Inflammatory macrophage treated with lipopolysaccharide for 1 hour (primary cell): ENCODE results near the gene PEMT.

Source experiments
- DNase-seq, 2 donors: peaks; one replicate each; pipeline ENCODE4 v3.0.0-alpha.2; 2020 to 2022

PEMT gene

DNA sequence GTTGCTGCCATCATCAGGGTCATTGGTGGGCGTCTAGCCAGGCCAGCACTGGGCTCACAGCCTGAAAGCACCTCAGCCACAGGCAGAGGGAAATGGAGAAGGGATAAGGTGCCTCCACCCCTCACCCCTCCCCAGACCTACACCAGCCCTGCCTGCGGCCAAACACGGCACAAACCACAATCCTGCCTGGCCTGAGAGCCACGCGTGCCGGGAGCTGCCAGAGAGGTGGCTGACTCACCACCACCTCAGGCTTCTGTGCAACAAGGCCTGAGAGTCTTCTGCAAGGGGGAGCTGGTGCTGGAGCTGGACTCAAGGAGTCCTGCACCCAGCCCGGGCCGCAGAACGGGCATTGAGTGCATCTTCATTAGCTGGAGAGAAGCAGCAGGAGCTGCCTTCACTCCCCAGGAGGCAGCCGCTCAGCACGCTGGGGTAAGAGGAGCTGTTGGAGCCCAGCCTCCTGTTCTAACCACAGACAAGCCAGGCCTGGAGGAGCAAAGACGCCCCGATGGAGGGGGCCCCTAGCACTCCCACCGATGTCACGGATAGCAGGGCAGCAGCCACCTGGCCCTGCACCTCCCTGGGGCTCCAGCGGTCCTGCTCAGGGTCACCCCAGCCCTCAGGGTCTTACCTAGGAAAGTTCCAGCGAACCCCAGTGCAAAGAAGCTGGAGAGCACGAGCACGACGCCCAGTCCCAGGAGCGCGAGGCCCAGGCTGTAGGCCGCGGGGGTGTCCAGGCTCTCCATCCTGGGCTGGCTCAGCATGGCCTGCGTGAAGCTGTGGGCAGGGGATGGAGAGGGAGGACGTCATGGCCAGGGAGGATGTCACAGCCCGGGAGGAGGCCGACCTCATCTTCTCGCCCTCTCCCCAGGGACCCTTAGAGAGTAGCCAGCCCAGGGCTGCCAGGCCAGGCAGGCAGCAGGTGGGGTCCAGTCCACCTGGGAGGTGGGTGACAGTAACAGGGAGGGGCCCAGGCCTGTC, 79.3 kb downstream of the PEMT start:
- no peak for DNase-seq

DNA sequence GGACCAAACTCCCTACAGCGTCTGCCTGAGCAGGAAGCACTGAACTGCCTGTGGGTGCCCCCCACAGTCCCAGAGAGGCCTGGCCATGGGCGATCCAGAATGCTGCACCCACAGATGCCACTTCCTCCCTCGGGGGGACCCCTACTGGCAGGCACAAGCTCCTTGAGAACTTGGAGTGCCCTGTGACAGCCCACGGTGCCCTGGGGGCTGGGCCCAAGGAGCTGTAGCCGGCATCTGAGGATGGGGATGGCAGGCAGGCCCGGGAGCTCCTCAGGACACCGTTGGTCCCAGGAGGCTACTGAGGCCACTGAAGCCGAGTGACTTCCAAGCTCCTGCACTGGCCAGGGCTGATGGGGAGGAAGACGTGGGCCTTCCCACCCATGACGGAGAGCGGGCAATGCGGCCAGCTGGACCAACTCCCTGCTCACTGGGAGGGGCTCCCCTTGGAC, 80.2 kb downstream of the PEMT start:
- no peak for DNase-seq

DNA sequence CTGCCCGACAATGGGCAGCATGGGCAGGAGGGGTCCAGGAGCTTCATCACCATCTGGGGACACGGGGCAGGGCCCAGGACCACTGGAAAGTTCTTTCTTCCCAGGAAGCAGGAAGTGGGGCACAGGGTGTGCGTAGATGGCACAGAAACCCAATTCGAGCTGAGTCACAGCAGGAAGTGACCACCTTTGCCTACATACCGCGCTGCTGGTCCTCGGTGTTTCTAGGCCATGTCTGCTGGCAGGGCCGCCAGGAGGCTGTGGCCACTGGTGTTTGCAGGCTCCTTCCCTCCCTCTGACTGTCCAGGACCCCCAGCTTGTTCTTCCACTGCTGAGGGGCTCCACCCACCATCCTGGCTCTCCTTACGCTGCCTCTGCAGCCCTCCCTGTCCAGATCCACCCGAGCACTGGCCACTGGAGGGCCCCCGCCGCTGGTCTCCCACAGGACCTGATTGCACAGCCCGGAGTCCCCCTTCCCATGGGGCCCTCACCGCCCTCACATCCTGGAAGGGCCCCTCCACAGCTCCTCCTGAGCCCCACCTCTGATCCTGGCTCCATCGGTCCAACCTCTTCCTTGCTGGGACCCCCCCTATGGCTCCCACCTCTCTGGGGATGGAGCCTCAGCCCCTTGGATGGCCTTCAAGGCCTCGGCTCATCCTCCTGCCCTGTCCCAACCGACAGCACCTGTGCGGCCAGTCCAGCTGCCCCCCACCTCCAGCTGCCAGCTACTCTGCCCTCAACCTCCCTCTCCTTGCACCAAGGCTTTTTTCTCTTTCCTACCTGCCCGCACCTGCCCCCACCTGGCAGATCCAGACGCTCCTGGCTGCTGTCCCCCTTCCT, 80.8 kb downstream of the PEMT start:
- DNase-seq: no peak

DNA sequence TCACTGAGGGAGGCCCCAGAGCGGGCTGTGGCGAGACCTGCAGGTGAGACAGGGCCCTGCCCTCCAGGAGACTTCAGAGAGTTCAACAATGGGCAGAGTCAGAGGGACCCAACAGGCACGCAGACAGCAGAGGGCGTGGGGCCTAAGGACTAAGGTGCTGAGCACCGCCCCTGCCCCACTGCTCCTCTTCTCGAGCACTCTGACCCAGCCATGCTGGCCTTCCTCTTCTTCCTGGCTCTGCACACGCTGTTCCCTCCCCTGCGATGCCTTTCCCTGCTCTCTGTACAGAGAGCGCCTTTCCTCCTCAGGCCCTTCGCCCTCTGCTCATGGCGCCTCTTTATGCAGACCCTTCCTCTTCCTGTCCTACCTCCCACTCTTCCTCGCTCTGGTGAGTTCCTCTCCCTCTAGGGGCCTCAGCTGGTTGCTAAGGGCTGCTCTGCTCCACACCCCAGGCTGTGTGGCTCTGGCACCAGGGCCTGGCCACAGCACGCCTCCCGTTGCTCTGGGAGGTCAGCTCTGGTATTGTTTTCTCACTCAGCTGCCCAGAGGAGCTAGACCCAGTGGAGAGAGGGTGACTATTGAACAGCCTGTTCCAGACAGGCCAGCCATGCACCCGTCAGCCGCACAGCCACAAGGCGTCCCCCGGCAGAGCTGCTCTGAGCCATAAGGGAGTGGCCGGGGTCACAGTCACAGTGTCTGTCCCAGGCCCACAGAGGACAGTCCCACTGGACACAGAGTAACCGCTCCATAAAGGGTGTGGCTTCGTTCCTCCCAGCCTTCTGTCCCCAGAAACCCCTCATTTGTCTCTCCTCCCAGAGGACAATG, 81.7 kb downstream of the PEMT start:
- DNase-seq: no peak

DNA sequence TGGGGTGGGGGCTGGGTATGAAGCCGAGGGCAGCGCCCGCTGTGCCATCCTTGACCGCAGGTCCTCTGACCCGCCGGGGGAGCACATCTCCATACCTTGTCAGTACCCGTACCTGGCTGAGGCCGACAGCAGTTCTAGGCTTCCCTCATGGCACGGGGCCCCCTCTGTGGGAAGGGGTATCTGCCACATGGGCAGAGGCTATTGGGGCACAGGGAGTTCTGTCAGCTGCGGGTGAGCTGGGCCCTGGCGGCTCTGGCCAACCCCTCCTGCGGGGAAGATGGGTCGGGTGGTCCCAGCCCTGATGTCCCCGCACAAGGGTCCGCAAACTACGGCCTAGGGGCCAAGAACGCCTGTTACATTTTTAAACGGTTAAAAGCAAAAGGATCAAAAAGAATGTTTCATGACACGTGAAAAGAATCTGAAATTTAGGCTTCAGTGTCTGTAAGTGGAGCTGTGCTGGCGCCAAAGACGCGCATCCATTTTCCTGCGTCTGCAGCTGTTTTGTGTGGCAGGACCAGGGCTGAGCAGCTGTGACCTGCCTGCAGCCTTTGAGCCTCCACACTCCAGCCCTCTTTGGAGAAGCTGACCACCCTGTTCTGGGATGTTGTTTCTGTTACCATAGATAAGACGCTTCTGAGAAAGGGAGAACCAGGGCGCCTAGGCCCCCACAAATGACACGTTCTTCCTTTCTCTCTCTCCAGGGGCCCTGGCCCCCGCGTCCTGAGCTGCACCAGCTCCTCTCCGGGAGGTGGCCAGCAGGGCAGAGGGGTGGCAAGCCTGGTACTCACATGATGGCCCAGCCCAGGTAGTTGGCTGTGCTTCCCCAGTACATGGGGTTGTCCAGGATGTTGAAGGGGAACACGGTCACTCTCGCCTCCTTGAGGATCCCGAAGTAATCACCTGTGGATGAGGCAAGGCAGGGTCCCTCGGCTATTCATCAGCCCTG, 82.6 kb downstream of the PEMT start:
- DNase-seq: no peak

DNA sequence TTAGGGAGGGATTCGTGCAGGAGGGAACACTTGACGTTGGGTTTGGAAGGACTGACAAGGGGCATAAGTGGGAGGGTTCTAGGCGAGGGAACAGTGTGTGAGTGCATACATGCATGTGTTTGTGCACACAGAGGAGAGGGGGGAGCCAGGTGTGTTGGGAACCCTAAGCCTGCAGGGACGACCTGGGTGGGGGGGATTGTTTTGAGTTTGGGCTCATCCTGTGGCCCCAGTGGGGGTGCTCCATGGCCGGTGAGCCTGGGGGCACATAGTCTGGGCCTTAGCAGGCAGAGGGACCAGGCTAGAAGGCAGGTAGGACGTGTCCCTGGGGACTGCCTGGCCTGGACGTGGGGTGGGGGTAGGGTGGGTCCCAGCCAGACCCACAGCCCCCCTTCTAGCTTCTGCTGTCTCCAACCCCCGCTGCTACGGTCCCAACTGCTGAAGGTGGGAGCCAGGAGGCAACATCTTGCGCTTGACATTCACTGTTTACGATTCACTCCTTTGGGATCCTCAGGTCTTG, 83.4 kb downstream of the PEMT start:
- DNase-seq: no peak

DNA sequence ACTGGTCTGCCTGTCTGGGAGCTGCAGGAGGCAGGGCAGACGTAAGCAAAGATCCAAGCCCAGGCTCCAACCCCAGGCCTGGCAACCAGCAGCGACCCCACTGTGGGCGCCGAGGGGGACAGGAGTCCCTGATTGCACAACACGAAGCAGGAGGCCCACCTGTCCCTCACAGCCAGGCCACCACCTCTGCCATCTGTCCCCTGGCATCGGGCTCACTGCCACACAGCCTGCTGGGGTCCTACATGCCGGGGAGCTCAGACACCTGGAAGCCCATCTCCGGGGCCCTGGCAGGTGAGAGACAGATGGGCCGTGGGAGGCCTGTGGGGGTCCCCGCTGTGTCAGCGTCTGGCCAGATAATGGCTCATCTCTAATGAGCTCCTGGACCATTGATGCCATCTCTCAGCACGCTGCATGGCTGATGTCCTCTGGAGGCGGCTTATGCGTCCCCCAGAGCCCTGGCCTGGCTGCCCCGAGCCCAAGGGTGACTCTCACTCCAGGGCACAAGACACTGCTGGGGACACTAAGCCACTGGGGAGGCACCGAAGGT, 84.0 kb downstream of the PEMT start:
- no peak for DNase-seq

DNA sequence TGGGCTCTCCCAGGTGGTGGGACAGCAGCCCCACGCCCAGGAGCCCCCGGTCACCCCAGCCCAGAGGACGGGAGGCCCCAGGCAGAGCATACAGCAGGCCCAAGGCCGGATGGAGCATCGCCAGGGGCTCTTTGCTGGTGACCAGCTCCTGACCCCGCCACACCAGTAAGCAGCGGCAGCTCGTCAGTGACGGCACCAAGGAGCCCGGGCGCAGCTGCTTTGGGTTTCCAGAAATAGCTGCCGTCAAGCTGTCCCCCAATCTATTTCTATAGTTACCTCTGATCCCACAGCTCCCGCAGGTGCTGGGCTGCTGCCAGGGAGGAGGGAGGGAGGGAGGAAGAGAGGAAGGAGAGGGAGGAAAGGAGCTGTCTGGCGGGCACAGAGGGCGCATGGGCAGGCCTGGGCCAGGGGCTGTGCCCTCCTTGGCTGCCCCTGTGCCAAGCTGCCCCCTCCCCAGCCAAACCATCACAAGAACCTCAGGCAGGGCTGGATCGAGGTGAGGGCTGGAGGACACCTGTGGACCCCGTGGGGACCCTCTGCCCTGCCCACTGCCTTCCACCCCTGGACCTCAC, 84.5 kb downstream of the PEMT start:
- no peak for DNase-seq

DNA sequence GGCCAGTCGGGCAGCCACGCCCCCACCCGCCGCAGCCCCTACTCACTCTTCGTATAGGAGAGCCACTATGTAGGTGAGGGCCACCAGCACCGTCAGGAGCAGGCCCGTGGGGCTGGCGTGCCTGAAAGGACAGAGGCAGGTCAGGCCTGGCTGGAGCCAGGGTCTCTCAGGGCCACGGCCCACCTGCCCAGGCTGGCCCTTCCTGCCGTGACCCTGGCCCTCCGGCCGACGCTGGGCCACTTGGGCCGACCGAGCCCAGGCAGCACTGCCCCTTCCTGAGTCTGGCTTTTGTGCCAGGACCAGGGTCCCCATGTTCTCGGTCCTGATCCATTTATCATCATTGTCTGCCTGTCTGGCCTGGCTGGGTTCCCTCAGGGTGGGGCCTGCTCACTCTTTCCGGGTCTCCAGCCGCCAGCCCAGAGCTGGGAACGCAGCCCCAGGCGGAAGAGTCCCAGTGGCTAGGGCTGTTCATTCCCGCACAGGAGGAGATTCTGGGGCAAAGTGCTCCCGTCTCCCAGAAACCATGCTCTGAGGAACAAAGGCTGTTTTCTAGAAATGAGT, 85.2 kb downstream of the PEMT start:
- DNase-seq: no peak

DNA sequence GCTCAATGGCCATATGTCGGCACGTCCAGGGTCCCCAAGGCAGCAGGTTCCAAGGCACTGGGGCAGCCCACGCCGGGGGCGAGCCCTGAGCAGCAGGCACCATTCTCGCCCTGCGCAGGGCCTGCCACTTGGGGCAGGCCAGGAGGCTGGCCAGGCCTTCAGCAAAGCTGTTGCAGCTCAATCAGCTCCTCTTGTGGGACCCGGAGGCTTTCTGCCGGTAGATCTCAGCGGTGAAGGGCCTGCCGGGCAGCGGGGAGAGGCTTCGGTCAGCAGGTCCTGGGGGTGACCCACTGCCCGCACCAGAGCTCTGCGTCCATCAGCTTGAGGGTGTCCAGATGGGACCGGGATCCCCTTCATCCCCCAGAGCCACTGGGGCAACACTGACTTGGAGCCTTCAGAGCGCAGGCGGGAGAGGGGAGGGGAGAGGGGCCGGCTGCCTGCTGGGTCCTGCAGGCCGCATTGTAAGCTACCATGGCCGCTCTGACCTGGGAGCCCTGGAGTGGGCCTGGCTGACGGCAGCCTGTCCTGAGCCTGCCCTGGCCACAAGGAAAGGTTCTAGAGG, 85.8 kb downstream of the PEMT start:
- no peak for DNase-seq

DNA sequence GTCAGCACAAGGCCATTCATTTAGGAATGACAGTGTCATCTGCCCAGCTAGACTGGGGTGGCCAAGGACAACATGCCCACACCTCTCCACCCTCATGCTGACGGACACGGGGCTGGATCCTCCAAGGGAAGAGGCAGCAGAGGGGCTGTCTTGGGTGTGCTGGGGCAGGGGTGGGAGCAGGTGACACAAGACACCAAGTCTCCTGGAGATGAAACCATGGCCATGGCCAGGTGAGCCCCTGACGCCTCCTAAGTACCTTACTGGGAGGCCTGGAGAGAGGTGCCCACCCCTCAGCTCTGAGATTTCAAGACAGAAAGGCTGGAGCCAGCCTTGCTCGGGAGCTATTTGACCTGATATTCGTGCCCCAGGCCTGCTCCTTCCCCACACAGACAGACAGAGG, 86.4 kb downstream of the PEMT start:
- DNase-seq: no peak

DNA sequence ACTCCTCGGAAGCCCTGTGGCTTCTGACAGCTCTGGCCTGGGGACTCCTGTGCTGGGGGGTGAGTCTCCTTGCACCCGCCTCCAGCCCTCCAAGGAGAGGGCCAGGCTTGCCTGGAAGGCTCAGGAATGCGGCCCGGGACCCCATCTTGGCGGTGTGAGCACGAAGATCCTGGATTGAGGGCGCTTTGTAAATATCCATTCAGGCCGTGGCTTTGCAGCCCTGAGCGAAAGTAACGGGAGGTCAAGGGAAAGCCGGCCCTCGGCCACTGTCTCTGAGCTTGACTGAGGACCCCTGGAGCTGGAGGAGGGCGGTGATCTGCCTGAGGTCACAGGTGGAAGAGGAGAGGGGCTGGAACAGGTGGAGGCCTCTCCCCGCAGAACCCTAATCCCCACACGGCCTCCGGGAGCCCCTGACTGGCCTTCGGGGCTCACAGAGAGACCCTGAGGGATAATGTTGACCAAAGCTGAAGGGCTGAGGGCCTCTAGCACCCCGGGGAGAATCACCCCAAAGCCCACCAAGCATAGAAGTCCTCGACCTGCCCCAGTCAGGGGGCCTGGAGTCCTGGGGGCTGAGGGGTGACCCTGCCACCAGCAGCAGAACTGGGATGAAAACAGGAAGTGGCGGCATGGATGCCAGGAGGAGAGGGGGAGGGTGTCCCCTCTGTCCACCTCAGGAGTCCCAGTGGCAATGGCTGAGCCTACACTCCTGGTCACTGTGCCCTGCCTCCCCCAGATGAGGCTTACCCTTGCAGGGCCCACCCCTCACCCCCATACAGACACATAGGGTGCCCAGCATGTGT, 87.0 kb downstream of the PEMT start:
- DNase-seq: no peak

DNA sequence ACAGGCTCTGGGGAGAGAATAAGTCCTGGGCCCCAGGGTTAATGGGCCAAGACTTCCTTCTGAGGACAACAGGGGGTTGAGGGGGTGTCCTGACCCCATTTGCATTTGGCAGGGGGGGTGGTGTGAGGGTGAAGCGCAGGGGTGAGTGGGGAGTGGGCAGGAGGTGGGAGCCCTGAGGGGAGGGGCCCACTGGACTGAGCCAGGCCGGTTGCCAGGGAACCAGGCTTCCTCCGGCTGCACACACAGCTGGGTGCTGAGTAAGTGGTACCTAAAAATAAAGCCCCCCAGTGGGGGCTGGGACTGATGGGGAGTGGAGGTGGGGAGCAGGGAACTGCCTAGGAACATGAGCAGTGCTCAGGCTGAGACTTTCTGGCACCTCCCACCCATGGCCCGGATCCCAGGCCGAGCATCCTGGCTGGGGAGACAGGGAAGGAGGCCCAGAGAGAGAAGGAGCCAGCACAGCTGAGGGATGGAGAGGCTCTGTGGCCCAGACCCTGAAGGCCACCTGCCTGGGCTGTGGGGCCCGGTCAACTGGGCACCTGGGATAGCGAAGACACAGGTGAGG, 87.9 kb downstream of the PEMT start:
- no peak for DNase-seq

DNA sequence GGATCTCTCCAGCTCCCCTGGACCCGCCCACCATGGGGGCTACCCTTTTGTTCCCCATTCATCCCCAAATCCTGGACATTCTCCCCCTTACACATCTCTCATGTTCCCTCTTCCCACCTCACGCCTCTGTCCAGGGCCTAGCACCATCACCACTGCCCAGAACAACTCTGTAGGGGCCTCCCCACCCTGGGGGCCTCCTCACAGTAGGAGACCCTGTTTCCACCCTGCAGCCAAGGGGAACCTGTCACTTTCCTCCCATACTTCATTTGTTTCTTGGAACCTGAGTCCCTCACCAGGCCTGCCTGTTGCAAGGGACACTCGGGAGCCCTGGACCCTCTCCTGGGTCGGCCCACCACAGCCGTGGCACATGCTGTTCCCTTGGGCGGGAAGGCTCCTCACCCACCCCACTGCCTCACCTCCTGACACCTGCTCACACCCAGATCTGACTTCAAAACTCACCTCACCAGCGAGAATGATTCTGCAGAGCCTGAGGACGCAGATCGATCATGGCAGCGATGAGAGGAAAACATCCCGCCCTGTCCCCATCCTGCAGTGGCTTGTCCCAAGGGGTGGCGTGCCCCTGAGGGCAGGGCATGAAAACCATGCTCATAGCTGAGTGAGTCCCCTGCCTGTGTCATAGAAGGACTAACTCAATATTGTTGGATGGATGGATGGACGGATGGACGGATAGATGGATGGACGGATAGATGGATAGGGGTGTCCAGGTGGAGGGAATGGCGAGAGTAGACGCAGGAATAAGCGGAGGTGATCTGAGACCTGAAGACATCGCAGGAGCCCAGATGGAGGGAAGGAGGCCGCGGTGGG, 88.6 kb downstream of the PEMT start:
- DNase-seq: no peak

DNA sequence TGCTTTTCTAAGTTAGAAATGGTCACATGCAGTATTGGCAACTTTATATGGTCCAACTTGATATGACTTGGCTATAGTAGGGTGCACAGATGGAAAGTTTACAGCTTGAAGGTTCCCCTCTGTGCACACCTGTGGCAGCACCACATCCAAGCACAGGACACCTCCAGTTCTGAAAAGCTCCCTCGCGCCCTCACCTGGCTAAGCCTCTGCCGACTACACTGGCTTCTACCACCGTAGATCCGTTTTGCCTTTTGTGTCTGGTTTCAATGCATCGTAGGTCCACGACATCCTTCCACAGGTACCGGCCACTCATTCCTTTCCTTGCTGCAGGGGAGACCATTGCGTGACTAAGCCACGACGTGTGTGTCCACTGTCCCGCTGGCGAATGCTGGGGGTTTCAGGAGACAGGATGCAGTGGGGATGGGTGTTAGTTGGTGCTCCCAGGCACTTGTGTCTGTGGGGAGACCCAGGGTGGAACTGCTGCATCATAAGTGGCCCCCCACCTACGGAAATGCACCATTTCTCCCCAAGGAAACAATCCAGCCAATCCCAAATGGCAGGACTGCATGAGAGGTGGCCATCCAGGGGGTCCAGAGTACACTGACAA, 90.4 kb downstream of the PEMT start:
- DNase-seq: peak in 1 of 2 donors; percentile 7

DNA sequence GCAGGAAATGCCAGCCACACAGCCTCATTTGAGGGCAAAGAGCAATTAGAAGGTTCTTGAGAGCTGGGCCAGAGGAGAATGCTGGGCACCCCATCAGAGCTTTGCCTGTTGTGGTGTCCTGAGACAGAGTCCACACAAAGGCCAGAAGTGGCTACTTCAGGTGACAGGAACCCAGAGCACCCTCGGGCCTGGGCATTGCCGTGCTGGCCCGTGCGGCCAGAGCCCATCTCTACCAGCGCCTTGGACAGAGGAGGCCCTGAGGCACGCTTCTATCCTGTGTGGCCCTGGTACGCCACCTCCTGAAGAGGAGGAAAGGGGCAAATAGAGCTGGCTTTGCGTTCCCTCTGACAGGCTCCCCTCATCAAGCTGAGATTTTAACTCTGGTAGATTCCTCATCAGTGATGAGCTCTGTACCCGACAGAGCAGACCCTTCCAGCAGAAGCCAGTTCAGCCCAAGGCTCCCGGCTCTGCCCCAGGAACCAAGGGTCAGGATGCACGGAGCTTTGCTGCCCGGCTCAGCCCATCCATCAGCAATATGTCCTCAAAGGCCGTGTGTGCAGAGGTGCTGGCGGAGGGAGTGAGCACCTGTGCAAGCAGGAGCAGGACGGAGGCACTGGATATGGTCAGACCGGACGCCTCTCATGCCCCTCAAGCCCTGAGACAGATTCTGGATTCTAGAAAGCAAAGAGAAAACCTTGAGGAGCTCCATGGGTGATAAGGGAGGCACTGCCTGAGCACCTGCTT, 91.9 kb downstream of the PEMT start:
- DNase-seq: no peak
